ENCODE data around the gene ATCAY. TPM values are rescaled to one million over a fixed set of nuclear protein-coding genes. Genes with fewer than 3 reads are reported as not detected.

ATCAY gene
- total and polyA plus RNA-seq, 2 of the 13 experiments (the other 11 are each of a cell fraction or from before 2014, with no cell fraction given) = not detected

- TF ChIP-seq GLMP (CRISPR knock-in tag; IDR thresholded peaks at IDR 0.05; ENCODE audit: borderline replicate concordance) = no peak
- TF ChIP-seq PPARG (CRISPR knock-in tag; conservative IDR thresholded peaks at IDR 0.05) = no peak
- no peak for TF ChIP-seq RFXANK (CRISPR knock-in tag; IDR thresholded peaks at IDR 0.05)
- no peak for TF ChIP-seq ZBTB4 (CRISPR knock-in tag; IDR thresholded peaks at IDR 0.05; ENCODE audit: borderline replicate concordance)
- TF ChIP-seq TP53 (CRISPR knock-in tag; conservative IDR thresholded peaks at IDR 0.05) = no peak
- TF ChIP-seq ESRRA (CRISPR knock-in tag; IDR thresholded peaks at IDR 0.05; ENCODE audit: low read depth) = no peak
- TF ChIP-seq ZNF672 (CRISPR knock-in tag; IDR thresholded peaks at IDR 0.05) = no peak
- TF ChIP-seq IRF9 (CRISPR knock-in tag; IDR thresholded peaks at IDR 0.05; ENCODE audit: borderline replicate concordance) = 0 out of 2 replicates have a peak, but pooled peaks have one; percentile 20
- TF ChIP-seq ZNF503 (CRISPR knock-in tag; IDR thresholded peaks at IDR 0.05) = no peak
- TF ChIP-seq ZBTB37 (CRISPR knock-in tag; IDR thresholded peaks at IDR 0.05) = no peak
- no peak for TF ChIP-seq GMEB2 (CRISPR knock-in tag; IDR thresholded peaks at IDR 0.05; ENCODE audit: low read depth)
- peak; percentile 65 for TF ChIP-seq ASH2L (IDR thresholded peaks at IDR 0.05; ENCODE audit: insufficient read length, low read depth, low read length)
- no peak for TF ChIP-seq ZNF704 (CRISPR knock-in tag; IDR thresholded peaks at IDR 0.05; ENCODE audit: borderline replicate concordance)
- peak; percentile 55; the same call in 1 of the 2 replicates for TF ChIP-seq GZF1 (CRISPR knock-in tag; IDR thresholded peaks at IDR 0.05)
- TF ChIP-seq U2AF1 (optimal IDR thresholded peaks at IDR 0.05; ENCODE audit: low read depth, low read length) = no peak
- no peak for TF ChIP-seq MTF1 (CRISPR knock-in tag; IDR thresholded peaks at IDR 0.05)
These were observed 90.5 kb downstream of the ATCAY start, which contains the start of gene DAPK3 (continued) for GRCh38 chr19:3970808-3971598.
